ENCODE data around the gene HNRNPA3.
"Not testable (repeated sequence)": the region's sequence is repeated elsewhere in the genome, so short reads cannot be mapped to it uniquely, and the experiment has no call there.

The HNRNPA3 gene

GRCh38 chr2:177212106-177212890 lies at the start of gene HNRNPA3:
Gene HNRNPA3 (plus strand): TSS chr2:177212794. CDS start chr2:177212800, 6 bp downstream.
- DNase-seq = peak; percentile 96

GRCh38 chr2:177164131-177164530 lies 48.5 kb upstream of the HNRNPA3 start:
- DNase-seq = no peak

DNA sequence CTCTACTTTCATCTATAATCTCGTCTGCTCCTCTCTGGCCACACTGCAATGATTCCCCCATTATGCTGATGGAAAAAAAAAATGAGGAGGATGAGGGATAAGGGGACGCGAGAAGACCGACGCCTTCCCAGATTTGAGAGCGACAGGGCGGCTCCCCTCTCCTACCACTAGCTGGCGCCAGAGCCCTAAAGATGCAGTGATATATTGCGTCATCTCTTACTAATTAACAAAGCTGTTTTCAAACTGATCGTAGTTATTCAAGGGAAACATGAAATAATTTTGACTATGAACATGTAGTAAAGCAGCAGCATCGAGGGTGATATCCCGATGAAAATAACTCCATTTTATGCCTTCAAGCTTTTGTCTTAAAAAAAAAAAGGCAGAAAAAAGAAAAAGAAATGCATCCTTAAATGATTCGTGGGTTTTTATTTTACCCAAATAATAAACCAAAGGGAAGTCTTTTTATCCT lies 48.0 kb upstream of the HNRNPA3 start:
- DNase-seq = peak; percentile 81

DNA sequence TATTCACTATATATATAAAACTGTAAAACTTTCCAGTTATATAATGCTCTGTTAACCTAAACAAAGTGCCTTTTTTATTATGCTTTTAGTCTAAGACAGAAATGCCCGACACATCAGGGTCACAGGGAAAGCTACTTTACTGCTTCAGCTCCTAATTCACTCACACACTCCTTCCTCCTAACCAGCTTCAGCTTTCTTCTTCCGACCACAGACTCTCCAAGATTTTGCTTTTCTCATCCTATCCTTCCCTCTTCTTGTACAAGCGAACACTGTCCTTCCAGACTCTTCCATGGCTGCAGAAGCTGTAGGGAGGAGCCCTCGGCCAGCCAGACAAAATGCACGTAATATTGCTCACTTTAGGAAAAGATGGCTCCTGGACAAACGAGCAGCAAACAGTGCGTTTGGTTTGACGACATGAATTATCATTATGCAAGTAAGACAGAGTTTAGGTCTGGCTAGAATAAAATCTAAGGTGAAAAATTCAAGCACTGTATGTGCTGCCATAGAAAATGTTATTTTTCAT lies 47.5 kb upstream of the HNRNPA3 start:
- peak; percentile 47 for DNase-seq

DNA sequence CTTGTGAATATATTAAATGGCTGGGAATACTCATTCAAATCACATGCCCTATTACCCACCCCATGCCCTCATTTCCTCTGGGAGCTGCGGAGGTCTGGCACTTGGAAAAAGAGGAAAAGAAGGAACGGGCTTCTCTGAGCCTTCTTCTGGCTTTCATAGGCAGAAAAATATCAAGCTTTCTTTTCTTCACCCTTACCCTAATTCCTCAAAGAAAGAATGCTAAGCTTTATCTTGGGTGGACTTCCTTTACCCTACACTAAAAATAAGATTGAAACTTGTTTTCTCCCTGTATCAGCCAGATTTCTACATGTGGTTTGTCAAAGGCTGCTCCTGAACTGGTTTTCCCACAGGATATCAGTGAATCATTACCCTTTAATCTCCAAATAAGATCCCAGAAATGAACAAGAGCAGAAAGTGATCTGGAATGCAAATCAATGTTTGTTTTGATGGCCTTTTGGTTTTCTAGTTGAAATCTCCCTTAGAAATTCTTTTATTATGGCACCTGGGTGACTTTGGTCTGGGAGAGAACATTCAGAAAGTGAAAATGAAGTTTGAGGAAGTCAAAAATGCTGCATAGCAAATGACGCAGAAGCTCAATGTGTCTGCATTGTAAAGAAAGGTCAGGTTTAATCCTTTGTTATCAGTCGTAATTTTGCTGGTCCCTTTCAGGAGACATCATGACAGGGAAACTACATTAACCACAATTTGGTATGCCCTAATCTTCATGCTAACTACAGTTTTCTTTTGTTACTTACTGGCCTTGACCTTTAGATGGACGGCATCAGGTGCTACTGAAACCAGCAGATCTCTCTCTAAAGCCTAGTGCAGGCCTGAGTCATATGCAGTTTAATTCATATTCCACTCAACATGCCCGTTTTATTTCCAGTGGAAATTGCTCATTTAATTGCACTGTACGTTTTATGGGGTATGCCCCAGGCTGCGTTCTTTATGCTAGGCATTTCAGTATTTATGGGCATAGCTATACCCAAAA lies 46.6 kb upstream of the HNRNPA3 start:
- DNase-seq = peak; percentile 21

DNA sequence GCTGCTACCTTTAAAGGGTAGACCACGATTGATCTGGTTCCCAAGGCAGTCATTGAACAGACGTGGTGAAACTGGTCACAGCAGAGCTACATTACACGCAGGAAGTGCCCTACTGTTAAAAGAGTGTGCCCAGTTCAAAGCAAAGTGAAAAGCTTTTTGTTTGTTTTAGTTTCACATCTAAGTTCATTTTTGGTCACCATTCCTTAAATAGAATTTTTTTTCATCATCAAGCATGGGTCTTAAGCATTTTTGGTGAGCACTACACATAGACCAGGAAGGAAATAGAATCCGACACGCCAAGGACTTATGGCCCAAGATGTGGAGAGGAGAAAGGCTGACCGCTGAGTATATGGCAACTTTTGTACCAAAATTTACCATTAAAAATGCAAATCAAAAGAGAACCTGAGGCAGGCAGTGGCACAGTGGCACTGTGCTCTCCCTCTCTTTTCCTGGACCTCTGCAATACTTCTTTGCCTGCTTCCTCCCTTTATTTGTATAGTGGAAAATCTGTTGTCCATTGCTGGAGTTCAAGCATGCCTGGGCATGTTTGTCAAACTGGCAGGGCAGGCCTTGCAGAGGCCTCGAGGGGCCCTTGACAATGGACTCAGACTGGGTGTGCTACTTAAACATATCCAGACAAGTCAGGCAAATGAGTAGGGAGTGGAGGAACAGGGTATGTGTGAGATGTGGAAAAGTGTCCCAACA lies 42.6 kb upstream of the HNRNPA3 start:
- peak; percentile 90 for DNase-seq

- no peak for DNase-seq
These were observed 41.2 kb upstream of the HNRNPA3 start for GRCh38 chr2:177171418-177171865.

DNA sequence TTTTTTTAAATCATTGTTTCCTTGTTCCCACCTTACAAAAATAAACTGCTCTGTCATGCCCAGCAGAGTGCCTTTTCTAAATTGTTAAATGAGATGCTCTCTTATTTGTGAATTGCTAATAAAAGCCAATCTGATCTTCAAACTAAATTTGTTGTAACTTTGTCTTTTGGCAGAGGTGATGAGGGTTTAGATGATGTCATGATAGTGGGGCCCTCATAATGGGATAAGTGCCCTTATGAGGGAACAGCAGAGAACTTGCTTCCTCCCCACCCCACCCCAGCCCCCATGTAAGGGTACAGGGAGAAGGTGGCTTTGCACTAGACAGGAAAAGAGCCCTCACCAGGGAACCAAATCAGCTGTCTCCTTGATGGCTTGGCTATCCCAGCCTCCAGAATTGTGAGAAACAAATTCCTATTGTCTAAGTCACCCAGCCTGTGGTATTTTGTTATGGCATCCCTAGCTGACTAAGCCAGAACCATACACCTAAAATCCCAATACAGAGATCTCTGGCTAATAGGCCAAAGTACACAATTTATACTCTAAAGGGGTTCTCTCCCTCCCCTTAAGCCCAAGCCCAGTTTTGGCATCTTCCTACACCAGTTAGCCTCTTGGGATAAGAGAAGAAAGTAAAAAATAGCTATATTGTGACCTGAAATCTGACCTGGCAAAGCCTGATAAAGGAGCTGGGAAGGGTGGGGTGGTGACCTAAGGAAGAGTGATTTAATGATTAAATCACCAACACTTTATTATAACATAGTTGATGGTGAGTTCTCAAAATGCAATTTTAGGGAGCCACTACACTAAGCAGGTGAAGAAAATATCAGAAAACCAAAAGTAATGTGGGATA lies 40.3 kb upstream of the HNRNPA3 start:
- DNase-seq = no peak

GRCh38 chr2:177174486-177174885 lies 38.1 kb upstream of the HNRNPA3 start:
- no peak for DNase-seq

- no peak for DNase-seq
These were observed 36.5 kb upstream of the HNRNPA3 start for GRCh38 chr2:177175917-177176668.

DNA sequence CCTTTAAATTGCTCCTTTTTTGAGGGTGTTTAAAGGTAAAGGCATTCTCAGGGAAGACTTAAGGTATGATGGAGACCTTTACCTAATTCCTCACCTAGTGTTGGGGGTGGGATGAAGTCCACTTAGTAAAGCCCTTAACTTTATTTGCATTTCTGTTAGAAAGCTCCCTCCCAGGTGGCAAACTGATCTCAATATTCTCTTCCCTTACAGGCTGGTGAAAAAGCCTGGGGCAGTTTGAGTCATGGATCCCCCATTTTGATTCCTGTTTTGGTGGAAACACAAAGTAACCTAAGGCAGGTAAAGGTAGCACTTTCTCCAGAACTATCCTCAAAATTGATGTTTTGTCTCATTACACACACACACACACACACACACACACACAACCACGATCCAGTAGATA lies 33.8 kb upstream of the HNRNPA3 start:
- no peak for DNase-seq

DNA sequence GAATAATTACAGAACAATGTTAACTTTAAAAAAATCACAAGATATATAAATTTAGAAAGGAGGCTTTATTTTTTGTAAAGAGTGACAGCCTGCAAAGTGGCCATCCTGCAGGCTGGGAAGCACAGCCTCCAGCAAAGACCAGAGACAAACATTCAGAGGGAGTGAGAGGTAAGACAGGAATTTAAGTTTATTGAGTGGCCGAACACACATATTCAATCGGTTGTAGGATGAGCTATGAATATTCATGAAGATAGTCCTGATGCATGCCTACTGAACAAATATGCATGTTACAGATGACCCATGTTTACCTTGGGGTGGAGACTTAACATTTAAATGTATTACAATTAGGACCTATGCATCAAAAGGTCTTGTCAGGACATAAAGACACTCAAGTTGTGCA lies 33.4 kb upstream of the HNRNPA3 start:
- no peak for DNase-seq

- DNase-seq = not testable (repeated sequence)
These were observed 32.9 kb upstream of the HNRNPA3 start for GRCh38 chr2:177179671-177180070.

- DNase-seq = no peak
These were observed 32.2 kb upstream of the HNRNPA3 start for GRCh38 chr2:177180269-177181000.

GRCh38 chr2:177183860-177184259 lies 28.7 kb upstream of the HNRNPA3 start:
- DNase-seq = no peak

- DNase-seq = no peak
These were observed 28.0 kb upstream of the HNRNPA3 start for GRCh38 chr2:177184606-177185005.

DNA sequence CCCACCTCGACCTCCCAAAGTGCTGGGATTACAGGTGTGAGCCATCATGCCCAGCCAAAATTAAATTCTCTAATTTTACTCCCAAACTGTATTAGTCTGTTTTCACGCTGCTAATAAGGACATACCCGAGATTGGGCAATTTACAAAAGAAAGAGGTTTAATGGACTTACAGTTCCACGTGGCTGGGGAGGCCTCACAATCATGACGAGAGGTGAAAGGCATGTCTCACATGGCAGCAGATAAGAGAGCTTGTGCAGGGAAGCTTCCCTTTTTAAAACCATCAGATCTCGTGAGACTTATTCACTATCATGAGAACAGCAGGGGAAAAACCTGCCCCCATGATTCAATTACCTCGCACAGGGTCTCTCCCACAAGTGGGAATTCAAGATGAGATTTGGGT lies 26.6 kb upstream of the HNRNPA3 start:
- not testable (repeated sequence) for DNase-seq

DNA sequence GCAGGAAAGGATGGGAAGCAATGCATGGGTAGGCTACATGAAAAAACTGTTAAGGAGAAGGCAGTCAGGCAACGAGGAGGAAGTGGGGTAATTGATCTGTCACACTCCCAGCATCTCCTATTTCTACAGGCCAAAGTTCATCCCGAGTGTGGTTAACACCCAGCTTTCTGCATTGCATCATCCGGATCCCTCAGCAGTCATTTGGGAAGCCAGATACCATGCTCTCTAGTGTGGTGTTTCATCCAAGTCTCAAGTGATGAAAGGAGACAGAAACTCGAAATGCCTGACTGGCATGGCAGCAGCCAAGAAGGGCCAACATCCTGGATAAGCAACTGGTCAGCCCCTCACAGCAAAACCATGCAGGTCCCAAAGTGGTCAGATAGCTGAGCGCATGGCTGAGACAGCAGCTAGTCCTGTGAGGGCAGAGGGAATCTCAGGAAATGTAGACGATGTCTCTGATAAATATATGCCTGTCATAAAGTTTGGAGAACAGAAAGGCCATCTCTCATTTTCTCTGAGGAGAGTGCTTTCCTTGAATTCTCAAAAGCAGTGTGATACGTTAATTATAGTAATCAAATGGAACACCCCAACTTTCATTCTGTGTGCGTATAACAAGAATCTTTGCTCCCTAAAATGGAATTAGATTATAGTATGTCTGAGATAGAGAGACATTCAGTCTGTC lies 24.8 kb upstream of the HNRNPA3 start:
- peak; percentile 9 for DNase-seq
